ENCODE results near the gene BEND7.

- TF ChIP-seq EP300 (IDR thresholded peaks at IDR 0.05) (no peak), CTCF (IDR thresholded peaks at IDR 0.05) (no peak), POLR2A (IDR thresholded peaks at IDR 0.05) (no peak)
Observed at GRCh38 chr10:13402021-13402420, 126.8 kb downstream of the BEND7 start.
